NCI-H146 (cell line): ENCODE measurements around the gene OR13C4.
"Not testable (repeated sequence)": the region's sequence is repeated elsewhere in the genome, so short reads cannot be mapped to it uniquely, and the experiment has no call there.

Experiments
- DNase-seq: peaks from one replicate; lab custom pipeline; 2025; lab: John Stamatoyannopoulos, UW

Gene OR13C4

DNA sequence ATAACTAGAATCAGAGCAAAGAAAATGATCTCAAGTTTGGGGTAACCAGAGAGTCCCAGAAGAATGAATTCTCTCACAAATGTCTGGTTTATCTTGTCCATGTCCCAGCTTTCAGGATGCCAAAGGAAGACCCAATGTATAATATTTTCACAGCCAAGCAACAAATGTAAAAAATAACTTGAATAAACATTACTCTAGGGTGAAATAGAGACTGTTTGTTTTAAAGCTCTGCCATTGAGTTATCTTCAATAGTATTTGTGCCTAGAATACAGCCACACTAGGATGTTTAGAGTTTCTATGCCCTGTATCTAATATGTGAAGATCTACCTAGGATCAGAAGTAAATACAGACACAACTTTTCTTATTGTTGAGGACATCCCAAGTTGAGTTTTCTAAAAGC, at the start of gene OR13C4:
OR13C4 (minus strand) TSS at position 101 of the 400 bp plus-strand sequence; CDS start at position 101, 0 bp downstream.
- DNase-seq = no peak

DNA sequence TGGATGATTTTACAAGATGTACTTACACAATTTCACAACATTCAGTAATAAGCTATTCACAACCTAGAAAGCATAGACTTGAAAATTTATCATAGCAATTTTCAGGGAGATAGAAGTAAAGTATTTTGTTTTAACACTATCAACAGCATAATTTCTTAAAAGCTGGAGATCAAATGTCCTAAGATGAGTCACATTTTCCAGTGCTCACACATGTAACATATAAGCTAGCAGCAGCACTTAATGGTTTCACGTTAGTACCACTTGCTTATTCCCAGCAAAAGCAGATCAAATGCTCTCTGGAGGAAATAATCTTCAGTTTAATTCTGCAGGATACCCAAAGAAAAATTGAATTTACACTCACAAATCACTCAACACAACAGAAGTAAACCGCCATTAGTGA, 48.4 kb upstream of the OR13C4 start:
- DNase-seq = no peak

GRCh38 chr9:104572612-104573011, 45.6 kb upstream of the OR13C4 start:
- DNase-seq = no peak

DNA sequence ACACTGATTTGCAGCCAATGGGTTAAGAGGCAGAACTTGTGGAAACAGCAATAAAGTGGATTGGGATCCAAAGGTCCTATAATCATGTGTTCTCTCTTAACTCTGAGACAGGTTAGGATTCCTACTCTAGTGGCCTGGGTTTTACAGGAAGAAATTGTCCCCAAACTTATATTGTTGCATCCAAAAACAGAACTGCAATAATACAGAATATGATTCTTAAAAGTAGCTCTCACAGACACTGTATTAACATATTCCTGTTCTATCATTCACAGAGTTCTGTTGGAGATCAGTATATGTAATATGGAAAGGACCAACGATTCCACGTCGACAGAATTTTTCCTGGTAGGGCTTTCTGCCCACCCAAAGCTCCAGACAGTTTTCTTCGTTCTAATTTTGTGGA, 41.9 kb upstream of the OR13C4 start, which contains the start of gene OR13C8:
OR13C8 (plus strand) TSS at position 301 of the 400 bp plus-strand sequence; CDS start at position 301, 0 bp downstream.
- no peak for DNase-seq

DNA sequence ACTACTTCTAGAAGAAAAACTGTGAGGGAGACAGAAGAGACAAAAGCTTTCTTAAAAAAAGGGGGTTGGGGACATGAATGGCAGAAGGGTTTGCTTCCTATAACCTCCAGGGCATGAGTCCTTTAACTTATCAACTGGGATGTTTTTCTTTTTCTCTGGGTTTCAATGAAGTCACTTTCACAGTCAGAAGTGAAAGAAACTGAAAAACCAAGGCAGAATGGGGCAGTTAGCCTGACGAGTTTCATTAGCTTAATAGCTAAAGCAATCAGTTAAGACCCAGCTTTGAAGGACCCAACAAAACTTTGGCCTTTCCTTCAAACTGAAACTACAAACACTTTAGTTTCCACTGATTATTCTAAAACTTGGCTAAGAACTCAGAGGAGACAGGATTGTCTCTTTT, 37.3 kb upstream of the OR13C4 start:
- no peak for DNase-seq

GRCh38 chr9:104556830-104557634, 30.0 kb upstream of the OR13C4 start:
- no peak for DNase-seq

DNA sequence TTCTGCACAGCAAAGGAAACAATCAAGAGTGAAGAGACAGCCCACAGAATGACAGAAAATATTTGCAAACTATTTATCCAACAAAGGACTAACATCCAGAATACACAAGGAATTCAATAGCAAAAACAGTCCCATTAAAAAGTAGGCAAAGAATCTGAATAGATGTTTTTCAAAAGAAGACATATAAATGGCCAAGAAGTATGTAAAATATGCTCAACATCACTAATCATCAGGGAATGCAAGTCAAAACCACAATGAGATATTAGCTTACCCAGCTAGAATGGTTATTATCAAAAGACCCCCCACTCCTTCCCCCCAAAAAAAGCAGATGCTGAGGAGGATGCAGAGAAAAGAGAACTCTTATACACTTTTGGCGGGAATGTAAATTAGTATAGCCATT, 28.5 kb upstream of the OR13C4 start:
- DNase-seq = no peak

- DNase-seq = no peak
These were observed 26.3 kb upstream of the OR13C4 start for GRCh38 chr9:104553261-104553660.

GRCh38 chr9:104544644-104545043, 17.6 kb upstream of the OR13C4 start:
- DNase-seq = no peak

GRCh38 chr9:104539275-104539674, 12.3 kb upstream of the OR13C4 start:
- no peak for DNase-seq

GRCh38 chr9:104536756-104537155, 9.7 kb upstream of the OR13C4 start, which contains the start of gene OR13C3:
Gene OR13C3, minus strand, starts transcription at chr9:104536856. Its CDS starts 133 bp downstream, at chr9:104536723.
- DNase-seq = no peak

DNA sequence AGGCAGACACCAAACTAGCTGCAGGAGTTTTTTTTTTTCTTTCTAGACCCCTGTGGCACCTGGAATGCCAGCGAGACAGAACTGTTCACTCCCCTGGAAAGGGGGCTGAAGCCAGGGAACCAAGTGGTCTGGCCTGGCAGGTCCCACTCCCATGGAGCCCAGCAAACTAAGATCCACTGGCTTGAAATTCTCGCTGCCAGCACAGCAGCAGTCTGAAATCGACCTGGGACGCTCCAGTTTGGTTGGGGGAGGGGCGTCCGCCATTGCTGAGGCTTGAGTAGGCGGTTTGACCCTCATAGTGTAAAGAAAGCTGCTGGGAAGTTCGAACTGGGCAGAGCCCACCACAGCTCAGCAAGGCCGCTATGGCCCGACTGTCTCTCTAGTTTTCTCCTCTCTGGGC, 6.8 kb downstream of the OR13C4 start:
- not testable (repeated sequence) for DNase-seq

- DNase-seq = no peak
These were observed 12.1 kb downstream of the OR13C4 start for GRCh38 chr9:104514901-104515300.

DNA sequence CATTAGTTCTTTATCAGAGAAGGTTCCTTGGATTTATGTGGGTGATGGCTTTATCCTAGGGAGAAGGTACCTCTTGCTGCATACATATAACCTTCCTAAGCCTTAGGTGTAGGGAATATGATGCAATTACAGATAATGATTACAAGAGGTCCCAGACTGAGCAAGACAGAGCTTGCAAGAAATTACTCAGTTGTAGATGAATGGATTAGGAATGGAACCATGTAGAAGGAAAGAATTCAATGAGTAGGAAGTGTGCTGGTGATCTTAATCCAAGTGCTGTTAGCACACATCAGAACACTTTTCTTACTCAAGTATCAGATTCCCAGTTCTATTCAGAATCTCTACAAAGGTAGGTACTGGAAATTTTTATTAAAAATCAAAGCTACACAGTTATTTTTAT, 20.4 kb downstream of the OR13C4 start:
- DNase-seq = no peak

GRCh38 chr9:104503963-104504362, 23.0 kb downstream of the OR13C4 start, which contains the start of gene OR13F1:
Gene OR13F1, plus strand, starts transcription at chr9:104504263. Its CDS starts 0 bp downstream, at chr9:104504263.
- DNase-seq = no peak

GRCh38 chr9:104503440-104503839, 23.6 kb downstream of the OR13C4 start:
- DNase-seq = no peak

GRCh38 chr9:104494808-104495207, 32.2 kb downstream of the OR13C4 start:
- no peak for DNase-seq

DNA sequence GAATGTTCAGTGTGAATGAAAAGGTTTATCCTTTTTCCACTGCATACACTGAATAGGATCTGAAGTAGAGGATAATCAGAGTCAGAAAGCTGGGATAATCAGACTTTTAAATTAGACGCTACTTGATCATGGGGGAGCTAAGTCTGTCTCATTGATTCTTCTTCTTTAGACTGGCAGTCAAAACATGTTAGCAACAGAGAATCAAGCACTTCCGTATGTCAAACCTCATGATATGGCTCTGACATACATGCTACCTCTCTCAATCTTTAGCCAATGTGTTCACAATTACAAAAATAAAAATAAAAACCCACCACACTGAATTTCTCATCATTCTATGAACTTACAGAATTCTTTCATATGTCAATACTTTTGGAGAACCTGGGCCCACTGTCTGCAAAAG, 42.0 kb downstream of the OR13C4 start:
- no peak for DNase-seq

- DNase-seq = no peak
These were observed 44.0 kb downstream of the OR13C4 start for GRCh38 chr9:104482921-104483570.
